Stromal cell of bone marrow (primary cell): Measurements from ENCODE around the gene PIAS1.
"Not testable (repeated sequence)": the region's sequence is repeated elsewhere in the genome, so short reads cannot be mapped to it uniquely, and the experiment has no call there.

Experiments
- DNase-seq: peaks from one replicate; pipeline ENCODE4 v3.0.0-alpha.2; 2012; ENCODE audit warnings: low read depth

The PIAS1 gene

GRCh38 chr15:68218847-68219798 is 165.0 kb downstream of the PIAS1 start:
- no peak for DNase-seq

GRCh38 chr15:68220489-68220888 is 166.4 kb downstream of the PIAS1 start:
- no peak for DNase-seq

GRCh38 chr15:68220967-68221366 is 166.9 kb downstream of the PIAS1 start:
- no peak for DNase-seq

- DNase-seq: not testable (repeated sequence)
These were observed 167.7 kb downstream of the PIAS1 start for GRCh38 chr15:68221530-68222431.

GRCh38 chr15:68222432-68222743 is 168.3 kb downstream of the PIAS1 start:
- not testable (repeated sequence) for DNase-seq

GRCh38 chr15:68223171-68223570 is 169.1 kb downstream of the PIAS1 start:
- DNase-seq: no peak

- no peak for DNase-seq
These were observed 170.0 kb downstream of the PIAS1 start for GRCh38 chr15:68224108-68224507.

- no peak for DNase-seq
These were observed 170.6 kb downstream of the PIAS1 start for GRCh38 chr15:68224546-68225250.

- DNase-seq: not testable (repeated sequence)
These were observed 171.3 kb downstream of the PIAS1 start for GRCh38 chr15:68225442-68225841.

GRCh38 chr15:68227643-68228142 is 173.6 kb downstream of the PIAS1 start:
- no peak for DNase-seq

- no peak for DNase-seq
These were observed 174.2 kb downstream of the PIAS1 start for GRCh38 chr15:68228143-68228970.

GRCh38 chr15:68228971-68229385 is 174.9 kb downstream of the PIAS1 start:
- DNase-seq: no peak

GRCh38 chr15:68229386-68230156 is 175.5 kb downstream of the PIAS1 start, which contains the start of gene CLN6:
Gene CLN6, minus strand, starts transcription at chr15:68229728. Its CDS starts 144 bp downstream, at chr15:68229584.
- peak; percentile 61 for DNase-seq

GRCh38 chr15:68230157-68231100 is 176.3 kb downstream of the PIAS1 start:
- no peak for DNase-seq

- no peak for DNase-seq
These were observed 177.1 kb downstream of the PIAS1 start for GRCh38 chr15:68231102-68231818.

GRCh38 chr15:68232449-68232848 is 178.3 kb downstream of the PIAS1 start:
- no peak for DNase-seq

GRCh38 chr15:68232937-68233336 is 178.8 kb downstream of the PIAS1 start:
- no peak for DNase-seq

- DNase-seq: no peak
These were observed 179.9 kb downstream of the PIAS1 start for GRCh38 chr15:68234060-68234459.
